MM.1S (cell line): ENCODE results near the gene L3MBTL4.

ENCODE experiments used
- CTCF ChIP-seq: fragments of 300-600 bp; sonication (generic); IDR thresholded peaks from 2 replicates; pipeline ENCODE4 v1.5.1; 2016; ENCODE audit warnings: antibody characterized with exemption, low read length, mixed read lengths
- EZH2 ChIP-seq: fragments of 300-600 bp; sonication (generic); optimal IDR thresholded peaks from 2 replicates; pipeline ENCODE3; 2017; ENCODE audit warnings: low read depth, mild to moderate bottlenecking, antibody characterized with exemption, low read length, mixed read lengths

GRCh38 chr18:6001867-6002266 lies 412.8 kb downstream of the L3MBTL4 start:
- TF ChIP-seq CTCF (no peak), EZH2 (no peak)
